Chondrocyte (in vitro differentiated cells): Measurements from ENCODE around the gene LITAFD. TPM values are rescaled to one million over a fixed set of nuclear protein-coding genes. Genes with fewer than 3 reads are reported as not detected.

Experiments
- DNase-seq: peaks from one replicate; pipeline ENCODE4 v3.0.0; 2021; ENCODE audit warnings: mixed read lengths, low spot score
- H3K27ac Mint-ChIP-seq: one replicate; pipeline ENCODE4 v1.8.0; 2021; ENCODE audit warnings: mild to moderate bottlenecking, moderate library complexity, mixed read lengths; ENCODE audit not compliant: unreplicated experiment
- H3K27me3 Mint-ChIP-seq: 2 replicates; pipeline ENCODE4 v1.8.0; 2021; ENCODE audit warnings: low read depth, mixed read lengths
- H3K36me3 Mint-ChIP-seq: 2 replicates; pipeline ENCODE4 v1.8.0; 2021; ENCODE audit warnings: low read depth, mixed read lengths
- H3K4me1 Mint-ChIP-seq: 2 replicates; pipeline ENCODE4 v1.8.0; 2021; ENCODE audit warnings: low read depth, mild to moderate bottlenecking, mixed read lengths
- H3K4me3 Mint-ChIP-seq: one replicate; pipeline ENCODE4 v1.8.0; 2021; ENCODE audit warnings: mild to moderate bottlenecking, moderate library complexity, mixed read lengths; ENCODE audit not compliant: unreplicated experiment
- H3K9me3 Mint-ChIP-seq: 2 replicates; pipeline ENCODE4 v1.8.0; 2021; ENCODE audit warnings: low read depth, mixed read lengths
- total RNA-seq: library from RNA; stranded (reverse); gene quantifications from 3 replicates; pipeline ENCODE4 v1.2.1, GENCODE V29; 2021
- TF ChIP-seq, protein P1 (sequence below): fragments of 200-600 bp; sonication (generic); IDR thresholded peaks from 2 replicates; pipeline ENCODE4 v1.5.0; 2021; ENCODE audit warnings: antibody characterized with exemption, mild to moderate bottlenecking, moderate library complexity

Gene LITAFD
- total RNA-seq, 1 donor from 2014 or later: not detected

DNA sequence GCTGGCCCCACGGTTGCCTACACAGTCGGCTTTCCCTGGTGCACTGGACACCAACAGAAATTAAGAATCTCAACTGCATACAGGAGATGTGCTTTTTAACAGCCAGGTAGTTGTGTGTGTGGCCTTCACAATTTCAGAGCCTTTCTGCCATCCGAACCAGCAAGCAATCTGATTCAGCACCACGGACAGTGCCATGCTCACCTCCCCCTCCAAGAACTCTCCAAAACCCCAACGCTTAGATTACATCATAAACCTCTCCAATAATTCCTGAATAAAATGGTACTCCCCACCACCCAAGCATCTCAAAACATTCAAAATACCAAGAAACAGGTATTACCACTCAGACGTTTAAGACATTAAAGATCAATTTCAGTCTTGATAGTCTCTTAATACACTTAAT lies 49.7 kb downstream of the LITAFD start:
- Mint-ChIP-seq H3K4me1 (peaks cover 26% of the 10 kb centered on the region), H3K9me3 (no peaks in the 10 kb centered on the region), H3K27me3 (no peaks in the 10 kb centered on the region), H3K4me3 (no peak overlapping the region), H3K27ac (no peak overlapping the region), H3K36me3 (peaks cover 13% of the 10 kb centered on the region)
- TF ChIP-seq, protein P1, sequence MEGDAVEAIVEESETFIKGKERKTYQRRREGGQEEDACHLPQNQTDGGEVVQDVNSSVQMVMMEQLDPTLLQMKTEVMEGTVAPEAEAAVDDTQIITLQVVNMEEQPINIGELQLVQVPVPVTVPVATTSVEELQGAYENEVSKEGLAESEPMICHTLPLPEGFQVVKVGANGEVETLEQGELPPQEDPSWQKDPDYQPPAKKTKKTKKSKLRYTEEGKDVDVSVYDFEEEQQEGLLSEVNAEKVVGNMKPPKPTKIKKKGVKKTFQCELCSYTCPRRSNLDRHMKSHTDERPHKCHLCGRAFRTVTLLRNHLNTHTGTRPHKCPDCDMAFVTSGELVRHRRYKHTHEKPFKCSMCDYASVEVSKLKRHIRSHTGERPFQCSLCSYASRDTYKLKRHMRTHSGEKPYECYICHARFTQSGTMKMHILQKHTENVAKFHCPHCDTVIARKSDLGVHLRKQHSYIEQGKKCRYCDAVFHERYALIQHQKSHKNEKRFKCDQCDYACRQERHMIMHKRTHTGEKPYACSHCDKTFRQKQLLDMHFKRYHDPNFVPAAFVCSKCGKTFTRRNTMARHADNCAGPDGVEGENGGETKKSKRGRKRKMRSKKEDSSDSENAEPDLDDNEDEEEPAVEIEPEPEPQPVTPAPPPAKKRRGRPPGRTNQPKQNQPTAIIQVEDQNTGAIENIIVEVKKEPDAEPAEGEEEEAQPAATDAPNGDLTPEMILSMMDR: no peak
- DNase-seq: no peak

DNA sequence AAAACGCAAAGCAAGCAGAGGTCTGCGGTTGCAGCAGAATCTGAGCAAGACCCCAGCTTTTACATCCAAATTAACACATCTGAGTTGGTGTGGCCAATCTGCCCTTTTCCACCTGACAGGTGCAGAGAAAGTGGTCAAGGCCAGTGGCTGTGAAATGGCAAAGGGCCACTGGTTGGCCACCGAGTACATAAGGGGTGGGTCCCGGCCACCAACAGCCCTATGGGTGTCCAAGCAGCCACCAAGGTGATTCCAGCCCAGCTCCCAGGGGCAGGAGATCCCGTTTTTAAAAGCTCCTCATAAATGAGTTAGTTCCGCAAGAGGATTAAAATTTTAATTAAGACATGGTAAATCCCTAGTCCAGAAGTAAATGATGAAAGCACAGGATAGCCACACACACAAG lies 52.5 kb downstream of the LITAFD start:
- no peak overlapping the region for H3K27ac Mint-ChIP-seq
- no peaks in the 10 kb centered on the region for H3K27me3 Mint-ChIP-seq
- no peak for DNase-seq
- H3K4me3 Mint-ChIP-seq: no peak overlapping the region
- TF ChIP-seq, protein P1: no peak
- H3K36me3 Mint-ChIP-seq: peaks cover 1% of the 10 kb centered on the region
- peaks cover 40% of the 10 kb centered on the region for H3K4me1 Mint-ChIP-seq
- H3K9me3 Mint-ChIP-seq: no peaks in the 10 kb centered on the region

Other genes starting within 250 kb of the LITAFD start
- gene ABAT, start 207.7 kb upstream of the LITAFD start, total RNA-seq: 2.1 to 3.1 TPM (median 2.1 TPM) in 3 replicates
- gene TMEM186, start 84.7 kb upstream of the LITAFD start, total RNA-seq: 8.4 to 10.7 TPM (median 9.6 TPM) in 3 replicates
- 47.6 to 62.1 TPM (median 47.9 TPM) in 3 replicates for gene PMM2, start 84.5 kb upstream of the LITAFD start, total RNA-seq
- gene CARHSP1, start 13.3 kb upstream of the LITAFD start, total RNA-seq: 46.5 to 57.4 TPM (median 54.1 TPM) in 3 replicates
- gene USP7, start 81.6 kb downstream of the LITAFD start, total RNA-seq: 80.3 to 90.6 TPM (median 81.1 TPM) in 3 replicates
- 82.5 to 84.3 TPM (median 83.0 TPM) in 3 replicates for gene HAPSTR1, start 209.3 kb downstream of the LITAFD start, total RNA-seq